ENCODE measurements around the gene ZNF593.

GRCh38 chr1:26132834-26133167 lies 36.9 kb upstream of the ZNF593 start:
- TF ChIP-seq EZH2phosphoT487 (IDR thresholded peaks at IDR 0.05; ENCODE audit: unreplicated experiment): no peak
- TF ChIP-seq EZH2 (IDR thresholded peaks at IDR 0.05; ENCODE audit: low read depth, unreplicated experiment): no peak
- TF ChIP-seq CTCF (conservative IDR thresholded peaks at IDR 0.05; ENCODE audit: low read depth in 2 of 2): no peak
- TF ChIP-seq POLR2AphosphoS5 (IDR thresholded peaks at IDR 0.05; ENCODE audit: low read depth): no peak
- no peak for TF ChIP-seq REST (IDR thresholded peaks at IDR 0.05; ENCODE audit: unreplicated experiment)
- TF ChIP-seq NANOG (IDR thresholded peaks at IDR 0.05; ENCODE audit: borderline replicate concordance): no peak
